ENCODE measurements around the gene SLC5A3.

DNA sequence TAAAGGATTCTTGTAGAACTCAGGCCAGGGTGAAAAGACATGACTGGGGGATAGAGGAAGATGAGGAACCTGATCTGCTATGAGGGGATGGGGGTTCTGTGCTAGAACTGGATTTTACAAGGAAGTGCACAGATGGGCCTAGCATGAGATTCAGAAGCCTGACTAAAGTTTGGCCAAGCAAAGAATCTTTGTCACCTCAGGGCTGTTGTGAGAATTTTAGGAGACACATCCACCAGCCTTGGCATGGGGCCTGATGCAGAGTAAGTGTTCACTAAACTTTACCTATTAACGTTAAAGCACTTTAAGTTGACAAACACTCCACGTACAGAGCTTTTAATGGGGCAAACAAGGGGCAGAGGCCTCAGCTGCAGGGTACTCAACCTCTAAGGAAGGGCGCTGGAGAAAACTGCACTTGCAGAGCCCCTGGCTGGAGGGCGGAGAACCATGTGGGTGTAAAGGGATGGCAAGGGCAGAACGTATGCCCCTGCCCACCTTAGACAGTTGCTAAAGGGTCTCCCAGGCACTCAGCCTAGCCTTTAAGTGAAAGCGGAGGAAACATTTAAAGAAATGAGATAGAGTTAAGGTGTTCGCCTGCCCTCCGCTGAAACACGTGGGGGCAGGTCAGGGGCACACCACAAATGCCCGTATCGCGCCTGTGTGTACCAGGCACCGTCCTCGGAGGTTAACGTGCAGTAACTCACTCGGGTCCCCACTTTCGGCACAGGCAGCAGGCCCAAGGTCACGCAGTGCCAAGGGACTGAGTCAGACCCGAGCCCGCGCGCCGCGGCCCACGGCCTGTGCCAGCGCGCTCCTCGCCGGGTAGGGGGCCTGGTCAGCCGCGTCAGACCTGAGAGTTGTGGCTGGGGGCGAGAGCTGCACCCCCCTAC is 990 bp upstream of the SLC5A3 start:
- TF ChIP-seq POLR2AphosphoS5 (IDR thresholded peaks at IDR 0.05; ENCODE audit: low read depth) (no peak), SPI1 (IDR thresholded peaks at IDR 0.05; ENCODE audit: borderline replicate concordance, low read depth) (no peak)
- TF ChIP-seq, protein P1, sequence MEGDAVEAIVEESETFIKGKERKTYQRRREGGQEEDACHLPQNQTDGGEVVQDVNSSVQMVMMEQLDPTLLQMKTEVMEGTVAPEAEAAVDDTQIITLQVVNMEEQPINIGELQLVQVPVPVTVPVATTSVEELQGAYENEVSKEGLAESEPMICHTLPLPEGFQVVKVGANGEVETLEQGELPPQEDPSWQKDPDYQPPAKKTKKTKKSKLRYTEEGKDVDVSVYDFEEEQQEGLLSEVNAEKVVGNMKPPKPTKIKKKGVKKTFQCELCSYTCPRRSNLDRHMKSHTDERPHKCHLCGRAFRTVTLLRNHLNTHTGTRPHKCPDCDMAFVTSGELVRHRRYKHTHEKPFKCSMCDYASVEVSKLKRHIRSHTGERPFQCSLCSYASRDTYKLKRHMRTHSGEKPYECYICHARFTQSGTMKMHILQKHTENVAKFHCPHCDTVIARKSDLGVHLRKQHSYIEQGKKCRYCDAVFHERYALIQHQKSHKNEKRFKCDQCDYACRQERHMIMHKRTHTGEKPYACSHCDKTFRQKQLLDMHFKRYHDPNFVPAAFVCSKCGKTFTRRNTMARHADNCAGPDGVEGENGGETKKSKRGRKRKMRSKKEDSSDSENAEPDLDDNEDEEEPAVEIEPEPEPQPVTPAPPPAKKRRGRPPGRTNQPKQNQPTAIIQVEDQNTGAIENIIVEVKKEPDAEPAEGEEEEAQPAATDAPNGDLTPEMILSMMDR (IDR thresholded peaks at IDR 0.05; ENCODE audit: insufficient read depth, low read length): no peak
